ENCODE measurements around the gene UIMC1. TPM values are rescaled to one million over a fixed set of nuclear protein-coding genes. Genes with fewer than 3 reads are reported as not detected.

Gene UIMC1
- total RNA-seq, 5 donors from 2014 or later (not counting 1 experiment from before 2014, with no cell fraction given), result 50.0 to 70.3 (median 56.7) TPM

GRCh38 chr5:176877793-176878331 is 128.7 kb downstream of the UIMC1 start:
- ChIA-PET CTCF (no interaction called here), POLR2A (no interaction called here)
- ATAC-seq (replicated peaks in 1 of 4), result no peak
- H3K27ac Mint-ChIP-seq, result no peak overlapping the region
- Histone ChIP-seq H3K27me3 (replicated peaks in 1 of 2; ENCODE audit: control insufficient read depth in 2 of 2, extremely low read depth in 1 of 2, insufficient read depth in 2 of 2, low read length in 1 of 2) (peaks cover 0 to 77% of the 10 kb centered on the region in 2 experiments), H3K4me3 (ENCODE audit: control insufficient read depth in 1 of 2, extremely low read depth in 1 of 2, low read length in 1 of 2) (no peak overlapping the region), H3K9me3 (no peaks in the 10 kb centered on the region), H3K27ac (ENCODE audit: low read length) (no peak overlapping the region), H3K36me3 (ENCODE audit: control insufficient read depth in 2 of 2, extremely low read depth in 1 of 2, insufficient read depth in 1 of 2, low read length in 1 of 2) (no peaks in the 10 kb centered on the region), H3K4me1 (ENCODE audit: control insufficient read depth in 1 of 2, extremely low read depth in 1 of 2, insufficient read depth in 2 of 2, low read length in 2 of 2) (peaks cover 0 to 15% of the 10 kb centered on the region in 2 experiments)
- DNase-seq, result no peak
- no peaks in the 10 kb centered on the region for H3K36me3 Mint-ChIP-seq
- 83% methylated on average over 20 of the region's 21 CpGs for WGBS (ENCODE audit: insufficient coverage)
- peaks cover 19 to 32% of the 10 kb centered on the region in 2 donors for H3K27me3 Mint-ChIP-seq
- H3K9me3 Mint-ChIP-seq, result peaks cover 0 to 3% (median 0%) of the 10 kb centered on the region in 3 donors
- H3K4me3 Mint-ChIP-seq, result no peak overlapping the region
- H3K4me1 Mint-ChIP-seq, result peaks cover 9 to 19% (median 16%) of the 10 kb centered on the region in 3 donors

GRCh38 chr5:176876506-176877431 is 129.8 kb downstream of the UIMC1 start:
- Histone ChIP-seq H3K4me3 (ENCODE audit: control insufficient read depth in 1 of 2, extremely low read depth in 1 of 2, low read length in 1 of 2) (no peak overlapping the region), H3K27ac (ENCODE audit: low read length) (no peak overlapping the region), H3K4me1 (ENCODE audit: control insufficient read depth in 1 of 2, extremely low read depth in 1 of 2, insufficient read depth in 2 of 2, low read length in 2 of 2) (peaks cover 0 to 15% of the 10 kb centered on the region in 2 experiments), H3K36me3 (ENCODE audit: control insufficient read depth in 2 of 2, extremely low read depth in 1 of 2, insufficient read depth in 1 of 2, low read length in 1 of 2) (no peaks in the 10 kb centered on the region), H3K9me3 (no peaks in the 10 kb centered on the region), H3K27me3 (replicated peaks in 1 of 2; ENCODE audit: control insufficient read depth in 2 of 2, extremely low read depth in 1 of 2, insufficient read depth in 2 of 2, low read length in 1 of 2) (peaks cover 0 to 71% of the 10 kb centered on the region in 2 experiments)
- DNase-seq, result no peak
- peaks cover 19 to 32% of the 10 kb centered on the region in 2 donors for H3K27me3 Mint-ChIP-seq
- WGBS (ENCODE audit: insufficient coverage), result 75% methylated on average over 17 of the region's 24 CpGs
- CTCF ChIA-PET, result no interaction called here
- H3K36me3 Mint-ChIP-seq, result no peaks in the 10 kb centered on the region
- H3K4me3 Mint-ChIP-seq, result no peak overlapping the region
- POLR2A ChIA-PET, result no interaction called here
- ATAC-seq (replicated peaks in 1 of 4), result no peak
- H3K4me1 Mint-ChIP-seq, result peaks cover 9 to 19% (median 16%) of the 10 kb centered on the region in 3 donors
- H3K27ac Mint-ChIP-seq, result no peak overlapping the region
- peaks cover 0 to 3% (median 0%) of the 10 kb centered on the region in 3 donors for H3K9me3 Mint-ChIP-seq

GRCh38 chr5:176875783-176876505 is 130.6 kb downstream of the UIMC1 start:
- no peaks in the 10 kb centered on the region for H3K36me3 Mint-ChIP-seq
- peaks cover 0 to 3% (median 0%) of the 10 kb centered on the region in 3 donors for H3K9me3 Mint-ChIP-seq
- peaks cover 19 to 30% of the 10 kb centered on the region in 2 donors for H3K27me3 Mint-ChIP-seq
- no peaks in the 10 kb centered on the region for H3K36me3 ChIP-seq (ENCODE audit: control insufficient read depth in 2 of 2, extremely low read depth in 1 of 2, insufficient read depth in 1 of 2, low read length in 1 of 2)
- H3K27ac ChIP-seq (ENCODE audit: low read length), result no peak overlapping the region
- DNase-seq (peak in 2 of 35 experiments; percentile 5 to 15), ATAC-seq (replicated peaks in 1 of 4) (peak in 2 of 4 experiments; percentile 16 to 22)
- H3K4me3 Mint-ChIP-seq, result peak overlapping the region in 1 of 3 donors; percentile 10
- H3K4me3 ChIP-seq (ENCODE audit: control insufficient read depth in 1 of 2, extremely low read depth in 1 of 2, low read length in 1 of 2), result peak overlapping the region in 1 of 2 donors; percentile 32
- no peak overlapping the region for H3K27ac Mint-ChIP-seq
- POLR2A ChIA-PET, result interaction anchor here in 1 of 2 donors (0.5 kb wide), 1 partner anchor 59 kb away, joined by 3 read pairs; no protein-coding TSS in a partner anchor
- peaks cover 9 to 19% (median 16%) of the 10 kb centered on the region in 3 donors for H3K4me1 Mint-ChIP-seq
- H3K4me1 ChIP-seq (ENCODE audit: control insufficient read depth in 1 of 2, extremely low read depth in 1 of 2, insufficient read depth in 2 of 2, low read length in 2 of 2), result peaks cover 0 to 15% of the 10 kb centered on the region in 2 experiments
- H3K27me3 ChIP-seq (replicated peaks in 1 of 2; ENCODE audit: control insufficient read depth in 2 of 2, extremely low read depth in 1 of 2, insufficient read depth in 2 of 2, low read length in 1 of 2), result peaks cover 0 to 67% of the 10 kb centered on the region in 2 experiments
- no peaks in the 10 kb centered on the region for H3K9me3 ChIP-seq
- WGBS (ENCODE audit: insufficient coverage), result 3% methylated on average over 18 of the region's 27 CpGs
- CTCF ChIA-PET, result no interaction called here

DNA sequence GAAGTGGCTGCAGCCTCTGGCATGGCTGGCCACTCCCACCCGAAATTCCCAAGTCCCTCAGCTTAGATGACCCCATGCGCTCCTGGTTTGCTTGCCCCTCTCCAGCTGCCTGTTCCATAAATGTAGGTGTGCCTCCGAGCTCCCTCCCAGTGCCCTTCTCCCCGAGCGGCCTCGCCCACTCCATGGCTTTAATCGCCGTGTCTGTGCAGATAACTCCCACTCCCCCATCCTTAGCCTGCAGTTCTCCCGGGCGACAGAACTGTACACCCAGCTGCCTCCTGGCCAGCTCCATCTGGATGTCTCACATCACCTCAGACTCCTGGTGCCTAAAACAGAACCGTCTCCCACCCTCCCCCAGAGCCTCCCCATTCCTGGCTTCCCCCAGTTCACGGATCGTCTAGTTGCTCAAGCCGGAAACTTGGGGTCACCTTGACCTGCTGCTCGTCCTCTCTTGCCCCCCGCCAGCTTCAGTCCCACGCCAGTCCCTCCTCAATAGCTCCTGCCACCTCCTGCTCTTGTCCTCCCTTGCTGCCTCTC is 131.5 kb downstream of the UIMC1 start:
- H3K27me3 Mint-ChIP-seq, result peaks cover 19 to 29% of the 10 kb centered on the region in 2 donors
- H3K4me3 ChIP-seq (ENCODE audit: control insufficient read depth in 1 of 2, extremely low read depth in 1 of 2, low read length in 1 of 2), result no peak overlapping the region
- H3K27me3 ChIP-seq (replicated peaks in 1 of 2; ENCODE audit: control insufficient read depth in 2 of 2, extremely low read depth in 1 of 2, insufficient read depth in 2 of 2, low read length in 1 of 2), result peaks cover 0 to 61% of the 10 kb centered on the region in 2 experiments
- ATAC-seq (replicated peaks in 1 of 4) (no peak), DNase-seq (no peak)
- H3K4me3 Mint-ChIP-seq, result no peak overlapping the region
- H3K27ac Mint-ChIP-seq, result peak overlapping the region in 1 of 2 donors; percentile 38
- peaks cover 13 to 24% (median 18%) of the 10 kb centered on the region in 3 donors for H3K4me1 Mint-ChIP-seq
- H3K4me1 ChIP-seq (ENCODE audit: control insufficient read depth in 1 of 2, extremely low read depth in 1 of 2, insufficient read depth in 2 of 2, low read length in 2 of 2), result peaks cover 0 to 21% of the 10 kb centered on the region in 2 experiments
- POLR2A ChIA-PET, result interaction anchor here in 1 of 2 donors (0.5 kb wide), 1 partner anchor 59 kb away, joined by 3 read pairs; no protein-coding TSS in a partner anchor
- H3K36me3 ChIP-seq (ENCODE audit: control insufficient read depth in 2 of 2, extremely low read depth in 1 of 2, insufficient read depth in 1 of 2, low read length in 1 of 2), result no peaks in the 10 kb centered on the region
- H3K9me3 ChIP-seq, result no peaks in the 10 kb centered on the region
- CTCF ChIA-PET, result no interaction called here
- H3K27ac ChIP-seq (ENCODE audit: low read length), result no peak overlapping the region
- peaks cover 0 to 3% (median 0%) of the 10 kb centered on the region in 3 donors for H3K9me3 Mint-ChIP-seq
- 74% methylated on average over 17 of the region's 17 CpGs for WGBS (ENCODE audit: insufficient coverage)
- no peaks in the 10 kb centered on the region for H3K36me3 Mint-ChIP-seq

DNA sequence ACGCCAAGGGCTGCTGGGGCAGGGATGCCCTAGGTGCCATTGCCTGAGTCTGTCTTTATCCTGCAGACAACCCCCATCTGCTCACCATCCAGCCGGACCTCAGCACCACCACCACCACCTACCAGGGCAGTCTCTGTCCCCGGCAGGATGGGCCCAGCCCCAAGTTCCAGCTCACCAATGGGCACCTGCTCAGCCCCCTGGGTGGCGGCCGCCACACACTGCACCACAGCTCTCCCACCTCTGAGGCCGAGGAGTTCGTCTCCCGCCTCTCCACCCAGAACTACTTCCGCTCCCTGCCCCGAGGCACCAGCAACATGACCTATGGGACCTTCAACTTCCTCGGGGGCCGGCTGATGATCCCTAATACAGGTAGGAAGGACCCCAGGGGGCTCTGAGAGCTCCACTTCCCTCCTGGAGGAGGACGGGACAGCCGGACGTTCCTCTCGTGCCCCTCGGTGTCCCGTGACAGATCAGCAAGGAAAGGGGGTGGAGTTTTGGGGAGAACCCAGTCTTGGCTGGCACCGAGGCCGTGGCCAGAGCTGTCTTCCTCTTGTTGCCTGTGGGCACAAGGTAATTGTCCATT is 132.3 kb downstream of the UIMC1 start:
- H3K36me3 Mint-ChIP-seq, result no peaks in the 10 kb centered on the region
- WGBS (ENCODE audit: insufficient coverage), result 86% methylated on average over 13 of the region's 20 CpGs
- H3K27ac Mint-ChIP-seq, result no peak overlapping the region
- DNase-seq (no peak), ATAC-seq (replicated peaks in 1 of 4) (no peak)
- peaks cover 19 to 27% of the 10 kb centered on the region in 2 donors for H3K27me3 Mint-ChIP-seq
- Histone ChIP-seq H3K4me1 (ENCODE audit: control insufficient read depth in 1 of 2, extremely low read depth in 1 of 2, insufficient read depth in 2 of 2, low read length in 2 of 2) (peaks cover 0 to 26% of the 10 kb centered on the region in 2 experiments), H3K27ac (ENCODE audit: low read length) (no peak overlapping the region), H3K27me3 (replicated peaks in 1 of 2; ENCODE audit: control insufficient read depth in 2 of 2, extremely low read depth in 1 of 2, insufficient read depth in 2 of 2, low read length in 1 of 2) (peaks cover 0 to 56% of the 10 kb centered on the region in 2 experiments), H3K4me3 (ENCODE audit: control insufficient read depth in 1 of 2, extremely low read depth in 1 of 2, low read length in 1 of 2) (no peak overlapping the region), H3K36me3 (ENCODE audit: control insufficient read depth in 2 of 2, extremely low read depth in 1 of 2, insufficient read depth in 1 of 2, low read length in 1 of 2) (no peaks in the 10 kb centered on the region), H3K9me3 (no peaks in the 10 kb centered on the region)
- CTCF ChIA-PET, result no interaction called here
- peaks cover 0 to 3% (median 0%) of the 10 kb centered on the region in 3 donors for H3K9me3 Mint-ChIP-seq
- H3K4me1 Mint-ChIP-seq, result peaks cover 13 to 24% (median 18%) of the 10 kb centered on the region in 3 donors
- POLR2A ChIA-PET, result no interaction called here
- no peak overlapping the region for H3K4me3 Mint-ChIP-seq
